HG03432 (cell line): ENCODE results near the gene CHD5.

Experiments
- ATAC-seq: cut with Tn5 transposase; IDR thresholded peaks from one replicate; pipeline ENCODE4 v1.9.1; 2021; ENCODE audit warnings: mild to moderate bottlenecking, moderate library complexity; ENCODE audit not compliant: unreplicated experiment

Gene CHD5

DNA sequence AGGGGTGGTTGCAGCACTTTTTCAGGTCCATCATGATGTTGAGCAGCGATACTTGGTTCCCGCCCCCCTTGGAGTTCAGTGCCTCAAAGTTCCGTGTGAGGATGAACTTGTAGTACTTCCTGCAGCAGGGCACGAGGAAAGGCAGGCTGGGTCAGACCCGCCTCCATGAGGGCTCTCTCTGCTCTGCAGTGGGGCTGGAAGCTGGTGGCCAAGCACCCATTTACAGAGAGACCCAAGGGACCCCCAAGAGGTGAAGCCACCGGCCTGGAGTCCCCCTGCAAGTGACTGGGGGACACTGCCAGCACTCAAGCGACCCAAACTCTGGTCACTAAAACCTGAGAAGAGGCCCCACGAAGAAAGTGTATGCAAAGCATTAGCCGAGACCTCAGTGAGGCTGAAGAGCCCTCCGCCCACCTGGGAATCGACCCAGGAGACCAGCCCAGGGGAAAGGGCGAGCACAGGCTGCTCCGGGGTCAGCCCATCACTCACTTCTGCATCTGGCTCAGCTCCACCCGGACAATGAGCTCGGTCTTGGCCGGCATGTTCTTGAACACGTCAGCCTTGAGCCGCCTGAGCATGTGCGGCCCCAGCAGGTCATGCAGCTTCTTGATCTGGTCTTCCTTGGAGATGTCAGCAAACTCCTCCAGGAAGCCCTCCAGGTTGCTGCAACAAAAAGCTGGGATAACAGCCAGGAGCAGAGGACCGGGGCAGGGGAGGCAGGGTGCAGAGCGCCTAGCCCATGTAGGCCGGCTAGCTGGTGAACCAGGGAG is 45.2 kb downstream of the CHD5 start:
- ATAC-seq: no peak

DNA sequence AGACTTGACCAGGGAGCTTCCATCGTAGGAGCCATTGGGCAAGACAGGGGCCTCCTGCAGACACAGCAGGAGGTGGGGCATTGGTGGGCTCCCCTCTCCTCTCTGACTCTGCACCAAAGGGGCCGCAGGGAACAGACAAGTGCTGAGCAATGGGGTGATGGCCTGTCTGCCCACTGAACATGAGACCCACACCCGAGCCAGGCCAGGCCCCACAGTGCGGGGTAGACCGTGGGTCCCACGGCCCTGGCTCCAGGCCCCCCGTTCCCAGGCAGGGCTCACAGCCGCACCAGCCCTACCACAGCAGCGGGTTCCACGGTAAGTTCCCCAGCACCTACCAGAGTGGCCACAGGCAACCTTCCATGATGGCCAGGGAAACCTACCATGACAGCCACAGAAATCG is 45.9 kb downstream of the CHD5 start:
- no peak for ATAC-seq

DNA sequence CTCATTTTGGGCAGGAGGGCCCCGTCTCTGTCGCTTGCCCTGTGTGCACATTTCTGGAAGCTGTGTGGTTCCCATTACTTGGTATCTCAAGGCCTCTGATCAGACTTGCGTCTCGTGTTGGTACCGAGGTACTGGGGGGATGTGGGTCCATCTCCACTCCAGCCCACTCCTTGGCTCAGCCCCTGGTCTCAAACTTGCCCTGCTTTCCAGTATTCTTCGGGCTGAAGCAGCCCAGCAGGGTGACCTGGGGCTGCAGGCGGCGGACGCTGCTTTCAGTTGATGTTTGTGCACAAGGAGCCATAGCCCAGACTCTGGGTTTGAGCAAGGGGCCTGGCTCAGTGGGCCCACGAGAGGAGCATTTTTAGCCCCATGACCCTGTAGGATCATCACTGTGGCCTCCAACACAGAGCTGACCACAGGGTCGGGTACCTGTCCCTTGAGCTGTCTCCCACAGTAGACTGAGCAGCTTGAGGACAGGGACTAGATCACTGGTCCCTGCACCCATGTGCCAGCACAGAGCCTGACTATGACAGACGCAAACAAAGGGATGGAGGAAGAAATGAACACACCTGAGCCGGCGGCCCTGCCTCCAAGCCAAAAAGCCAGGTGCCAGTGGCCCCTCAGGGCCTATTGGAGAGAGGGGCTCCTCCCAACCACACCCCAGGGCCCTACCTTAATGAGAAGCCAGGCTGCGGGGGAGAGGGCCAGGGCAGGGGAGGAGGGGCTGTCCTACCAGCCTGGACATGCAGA is 46.8 kb downstream of the CHD5 start:
- ATAC-seq: no peak

DNA sequence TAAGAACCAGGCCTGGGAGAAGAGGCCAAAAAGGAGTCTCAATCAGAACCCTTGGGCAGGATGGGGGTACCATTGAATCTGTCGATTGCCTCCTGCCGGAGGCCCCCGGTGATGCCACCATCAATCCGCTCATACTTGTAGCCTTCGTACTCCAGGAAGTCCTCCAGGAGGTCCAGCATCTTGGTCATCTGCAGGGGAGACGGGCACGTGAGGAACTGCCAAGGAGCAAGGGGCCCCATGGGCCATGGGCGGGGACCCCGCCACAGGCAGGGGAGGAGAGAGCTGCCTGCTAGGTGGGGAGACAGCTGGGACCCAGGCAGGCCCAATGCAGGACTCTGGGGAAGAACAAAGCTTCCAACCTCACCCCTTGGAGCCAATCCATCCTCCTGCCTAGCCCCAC is 48.6 kb downstream of the CHD5 start:
- no peak for ATAC-seq

DNA sequence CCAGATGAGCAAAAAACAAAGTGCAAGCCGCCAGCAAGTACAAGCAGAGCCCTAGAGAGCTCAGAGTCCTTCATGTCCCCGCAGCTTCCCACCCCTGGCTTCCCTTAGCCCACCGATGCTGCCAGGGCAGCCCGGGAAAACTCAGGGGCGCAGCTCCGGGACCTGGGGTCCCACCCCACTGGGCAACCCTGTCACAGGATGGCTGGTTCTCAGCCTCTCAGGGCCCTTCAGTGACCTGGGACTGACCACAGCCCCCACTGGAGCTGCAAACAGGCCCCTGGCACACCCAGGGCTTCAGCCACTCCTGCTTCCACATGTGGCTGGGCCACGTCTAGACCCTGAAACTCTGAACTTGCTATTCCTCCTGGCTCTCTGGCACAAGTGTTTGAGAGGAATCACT is 49.5 kb downstream of the CHD5 start:
- ATAC-seq: no peak

DNA sequence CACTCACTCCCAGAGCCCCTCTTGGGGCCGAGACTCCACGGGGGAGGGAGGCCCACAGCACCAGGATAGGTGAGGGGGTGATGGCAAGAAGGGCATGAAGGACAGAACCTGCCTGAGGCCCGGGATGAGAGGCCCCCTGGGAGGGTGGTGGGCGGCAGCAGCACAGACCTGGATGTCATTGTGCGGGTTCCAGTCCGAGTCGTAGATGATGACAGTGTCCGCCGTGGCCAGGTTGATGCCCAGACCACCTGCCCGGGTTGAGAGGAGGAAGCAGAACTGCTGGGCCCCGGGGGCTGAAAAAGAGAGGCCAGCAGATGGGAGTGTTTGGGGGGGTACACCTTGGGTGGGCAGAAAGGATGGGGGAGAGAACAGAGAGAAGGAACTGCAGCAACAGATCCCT is 50.1 kb downstream of the CHD5 start:
- no peak for ATAC-seq

DNA sequence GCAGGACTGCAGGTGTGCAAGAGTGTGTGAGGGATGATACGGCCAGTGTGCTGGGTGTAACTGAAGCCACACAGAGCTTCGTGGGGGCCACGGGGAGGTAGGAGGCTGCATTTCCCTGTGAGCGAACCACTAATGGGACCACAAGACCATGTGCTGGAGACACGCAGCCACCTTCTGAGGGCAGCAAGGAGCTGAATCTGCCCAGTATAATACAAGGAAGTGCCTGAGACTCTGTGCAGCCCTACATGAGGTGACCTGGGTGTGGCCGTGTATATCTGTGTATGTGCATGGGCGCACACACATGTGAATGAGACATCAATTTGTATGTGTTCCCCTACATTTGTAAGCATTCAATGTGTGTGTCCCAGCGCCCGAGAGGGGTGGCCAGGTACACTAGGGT is 50.8 kb downstream of the CHD5 start:
- ATAC-seq: no peak

DNA sequence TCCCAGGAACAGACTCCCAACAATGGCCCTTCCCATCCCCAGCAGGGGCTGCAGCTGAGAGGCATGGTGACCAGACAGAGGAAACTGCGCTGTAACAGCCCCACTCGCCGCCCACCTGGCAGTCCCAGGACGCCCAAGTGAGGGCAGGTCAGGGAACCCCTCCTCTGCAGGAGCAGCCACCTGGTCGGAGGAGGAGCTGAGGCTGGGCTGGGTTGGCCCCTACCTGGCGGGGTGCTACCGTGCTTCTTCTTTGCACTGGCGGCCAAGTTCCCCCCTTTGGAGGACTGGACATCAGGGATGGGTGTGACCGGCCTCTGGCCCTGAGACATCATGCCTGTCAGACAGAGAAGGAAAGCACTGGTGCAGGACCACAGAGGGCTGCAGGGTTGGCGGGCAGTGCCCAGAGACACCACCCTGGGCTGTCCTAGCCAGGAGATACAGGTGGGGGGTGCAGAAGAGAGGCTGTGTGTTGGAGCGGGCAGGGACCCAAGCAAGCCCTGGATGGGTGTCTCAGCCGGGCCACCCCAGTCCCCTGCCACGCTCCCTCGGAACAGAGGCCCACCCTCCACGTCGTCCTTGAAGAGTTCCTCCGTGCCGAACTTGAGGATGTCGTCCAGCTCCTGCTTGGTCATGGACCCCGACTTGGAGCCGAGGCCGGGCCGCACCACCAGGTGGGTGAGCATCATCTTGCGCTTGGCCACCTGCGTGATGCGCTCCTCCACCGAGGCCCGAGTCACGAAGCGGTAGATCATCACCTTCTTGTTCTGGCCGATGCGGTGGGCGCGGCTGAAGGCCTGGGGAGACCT is 51.6 kb downstream of the CHD5 start:
- no peak for ATAC-seq

DNA sequence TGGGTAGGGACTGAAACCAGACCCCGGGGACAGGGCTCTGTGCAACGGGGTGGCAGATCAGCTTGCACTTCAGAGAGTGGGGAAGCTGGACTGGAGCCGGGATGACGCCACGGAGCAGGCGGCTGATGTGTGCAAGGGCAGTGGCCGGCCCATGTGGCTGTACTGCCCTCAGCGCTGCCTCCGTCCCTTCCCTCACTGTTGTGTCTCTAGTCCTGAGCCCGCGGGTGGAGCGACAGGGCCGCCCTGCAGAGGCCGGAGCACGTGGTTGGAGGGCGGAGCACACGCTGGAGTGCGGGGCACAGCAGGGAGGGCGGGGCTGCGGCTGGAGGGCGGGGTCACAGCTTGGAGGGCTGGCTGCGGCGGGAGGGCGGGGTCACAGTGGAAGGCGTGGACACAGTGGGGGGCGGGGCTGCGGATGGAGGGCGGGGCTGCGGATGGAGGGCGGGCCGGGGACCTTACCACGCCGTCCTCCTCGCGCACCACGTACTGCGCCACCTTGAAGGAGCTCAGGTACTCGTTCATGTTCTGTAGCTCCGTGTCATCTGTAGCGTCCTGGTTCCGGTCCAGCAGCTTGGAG is 52.4 kb downstream of the CHD5 start:
- no peak for ATAC-seq

DNA sequence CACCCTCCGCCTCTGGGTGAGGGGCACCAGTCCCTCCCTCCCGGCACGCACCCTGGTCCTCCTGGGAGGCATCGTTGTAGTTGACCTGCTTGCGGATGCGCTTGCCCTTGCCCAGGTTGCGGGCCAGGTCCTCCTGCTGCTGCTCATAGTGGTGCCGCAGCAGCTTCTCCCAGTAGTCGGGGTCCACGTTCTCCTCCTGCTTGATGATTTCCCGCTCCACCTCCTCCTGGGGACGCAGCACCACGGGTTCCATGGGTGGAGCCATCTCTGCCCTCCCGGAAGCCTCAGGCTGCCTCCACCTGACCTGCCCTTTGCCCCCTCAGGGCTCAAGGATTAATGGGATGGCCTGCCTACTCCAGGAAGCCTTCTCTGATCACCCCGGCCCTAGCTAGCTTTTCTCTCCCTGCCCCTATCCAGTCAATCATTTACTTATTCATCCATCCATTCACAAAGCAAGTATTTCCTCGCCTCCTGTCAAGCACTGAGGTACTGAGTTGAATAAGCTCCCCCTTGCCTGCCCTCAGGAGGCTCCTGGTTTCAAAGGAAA is 53.5 kb downstream of the CHD5 start:
- ATAC-seq: no peak

DNA sequence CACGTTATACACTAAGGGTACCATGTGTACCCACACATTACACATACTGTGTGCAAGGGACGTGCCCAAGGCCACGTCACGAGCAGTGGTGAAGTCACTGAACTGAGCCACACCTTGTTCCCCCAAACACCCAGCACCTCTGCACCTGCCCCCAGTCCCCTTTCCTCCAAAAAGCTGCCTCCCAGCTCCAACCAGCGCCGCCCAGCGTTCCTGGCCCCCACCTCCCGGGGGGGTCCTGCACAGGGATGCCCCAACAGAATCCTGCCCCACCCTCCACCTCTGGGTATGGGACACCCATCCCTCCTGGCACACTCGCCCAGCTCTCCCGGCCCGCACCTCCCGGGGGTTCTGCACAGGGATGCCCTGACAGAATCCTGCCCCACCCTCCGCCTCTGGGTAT is 54.1 kb downstream of the CHD5 start:
- no peak for ATAC-seq

DNA sequence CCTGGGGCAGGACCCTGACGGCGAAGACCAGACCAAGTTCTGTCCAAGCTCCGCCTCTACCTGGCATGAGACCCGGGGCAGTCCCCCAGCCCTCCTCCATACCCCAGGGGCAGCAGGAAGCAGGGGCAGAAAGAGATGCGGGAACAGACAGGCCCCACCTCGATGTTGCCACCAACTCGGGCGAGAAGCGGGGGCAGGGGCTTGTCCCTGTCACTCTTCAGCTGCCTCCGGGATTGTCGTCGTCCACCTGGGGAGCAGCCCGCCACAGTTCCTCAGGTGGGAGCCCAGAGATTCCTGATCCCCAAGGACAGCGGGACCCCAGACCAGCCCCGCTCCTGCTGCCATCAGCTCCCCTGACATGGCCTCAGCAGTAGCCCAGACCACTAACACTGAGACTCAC is 54.8 kb downstream of the CHD5 start:
- ATAC-seq: no peak

DNA sequence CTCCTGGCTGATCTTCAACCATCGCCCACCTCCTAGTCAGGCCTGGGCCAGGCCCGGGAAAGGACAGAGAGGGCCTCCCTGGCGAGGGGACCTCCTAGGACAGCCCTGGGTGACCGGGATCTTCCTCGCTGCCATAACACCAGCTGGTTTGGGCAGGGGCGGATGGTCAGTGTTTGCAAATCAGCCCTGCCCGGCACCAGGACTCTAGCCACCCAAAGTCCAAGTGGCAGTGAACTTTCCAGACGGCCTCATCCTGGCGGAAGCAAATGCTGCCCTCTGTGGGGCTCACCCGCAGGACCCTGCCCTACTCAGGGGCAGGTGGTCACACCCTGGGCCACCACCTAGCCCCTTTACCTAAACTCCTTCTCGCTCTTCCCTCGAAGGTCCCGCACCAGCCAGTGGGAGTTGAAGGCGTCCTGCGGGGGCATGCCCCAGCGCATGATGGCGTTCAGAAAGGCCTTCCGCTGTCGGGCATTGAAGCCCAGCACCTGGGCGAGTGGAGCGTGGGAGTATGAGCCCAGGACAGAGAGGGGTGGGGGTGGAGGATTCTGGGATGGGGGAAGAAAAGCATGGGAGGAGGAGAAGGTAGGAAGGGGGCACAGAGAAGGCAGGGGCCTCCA is 55.3 kb downstream of the CHD5 start:
- no peak for ATAC-seq

DNA sequence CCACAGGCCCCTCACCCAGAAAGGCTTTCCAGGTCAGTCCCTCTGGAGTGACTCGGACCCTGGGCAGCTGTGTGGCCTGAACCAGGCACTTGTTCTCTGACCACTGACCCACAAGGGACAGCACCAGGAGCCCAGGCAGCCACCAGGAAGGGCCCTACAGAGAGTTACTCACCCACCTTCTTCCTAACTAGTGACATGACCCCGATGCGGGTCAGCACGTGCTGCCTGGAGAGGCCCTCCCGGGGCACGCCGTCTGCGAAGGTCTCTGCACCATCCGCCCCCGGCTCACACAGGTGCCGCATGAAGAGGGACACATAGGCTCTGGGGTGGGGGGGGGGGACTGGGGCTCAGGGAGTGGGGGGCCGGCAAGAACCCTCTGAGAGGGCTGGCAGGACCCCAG is 55.8 kb downstream of the CHD5 start:
- ATAC-seq: no peak

DNA sequence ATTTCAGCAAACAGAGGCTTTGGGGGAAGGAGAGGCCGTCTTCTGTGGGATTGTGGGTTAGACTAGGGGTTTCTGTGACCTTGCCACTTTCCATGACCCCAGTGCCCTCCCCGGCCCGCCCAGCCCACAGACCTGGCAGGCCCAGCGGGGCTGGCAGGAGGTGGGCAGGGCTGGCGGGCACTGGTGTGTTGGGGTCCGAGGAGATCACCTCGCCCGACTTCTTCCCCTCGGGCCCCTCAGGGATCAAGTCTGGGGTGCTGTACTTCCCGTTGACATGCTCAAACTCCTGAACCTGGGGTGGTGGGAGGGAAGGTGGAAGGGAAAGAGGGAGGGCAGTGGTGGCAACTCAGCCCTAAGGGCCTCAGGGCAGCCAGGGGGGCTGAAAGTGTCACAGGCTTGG is 56.3 kb downstream of the CHD5 start:
- ATAC-seq: no peak

DNA sequence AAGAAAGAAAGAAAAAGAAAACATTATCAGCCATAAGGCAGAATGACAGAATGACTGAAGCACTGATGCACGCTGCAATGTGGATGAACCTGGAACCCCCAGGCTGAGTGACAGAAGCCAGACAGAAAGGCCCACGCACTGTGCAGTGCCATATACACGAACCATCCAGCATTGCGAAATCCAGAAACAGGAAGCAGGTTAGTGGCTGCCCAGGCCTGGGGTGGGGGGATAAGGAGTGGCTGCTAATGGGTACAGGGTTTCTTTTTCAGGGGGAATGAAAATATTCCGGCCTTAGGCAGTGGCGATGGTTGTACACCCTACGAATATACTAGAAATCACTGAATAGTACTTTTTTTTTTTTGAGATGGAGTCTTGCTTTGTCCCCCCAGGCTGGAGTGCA is 57.0 kb downstream of the CHD5 start:
- ATAC-seq: no peak

DNA sequence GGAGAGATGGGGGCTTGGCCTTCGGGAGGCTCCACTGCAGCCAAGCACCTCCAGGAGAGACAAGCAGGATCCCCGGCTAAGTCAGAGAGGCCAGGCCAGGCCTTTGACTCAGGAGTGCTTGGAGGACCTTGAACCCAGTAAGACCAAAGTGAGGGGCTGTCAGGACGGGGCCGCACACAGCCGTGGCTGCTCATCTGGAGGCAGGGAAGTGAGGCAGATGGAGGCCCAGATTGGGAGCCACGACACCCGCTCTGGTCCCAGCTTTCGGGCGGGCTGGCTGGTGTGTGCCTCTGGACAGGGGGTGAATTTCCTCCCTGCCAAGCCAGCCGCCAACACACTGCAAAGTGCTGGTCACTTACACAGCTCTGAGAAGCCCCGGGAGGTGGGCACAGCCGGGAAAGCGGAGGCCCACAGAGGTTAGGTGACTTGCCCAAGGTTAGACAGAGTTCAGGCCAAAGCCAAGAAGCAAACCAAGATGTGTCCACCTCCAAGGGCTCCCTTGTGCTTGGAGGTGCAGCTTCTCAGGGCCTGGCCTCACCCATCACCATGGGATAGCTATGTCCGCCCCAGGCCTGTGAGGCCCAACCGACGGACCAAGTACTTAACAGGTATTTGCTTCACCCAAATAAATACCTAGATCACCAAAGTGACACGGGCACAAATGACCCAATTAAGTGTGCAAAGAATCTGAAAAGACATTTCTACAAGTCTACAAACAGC is 58.3 kb downstream of the CHD5 start:
- no peak for ATAC-seq

DNA sequence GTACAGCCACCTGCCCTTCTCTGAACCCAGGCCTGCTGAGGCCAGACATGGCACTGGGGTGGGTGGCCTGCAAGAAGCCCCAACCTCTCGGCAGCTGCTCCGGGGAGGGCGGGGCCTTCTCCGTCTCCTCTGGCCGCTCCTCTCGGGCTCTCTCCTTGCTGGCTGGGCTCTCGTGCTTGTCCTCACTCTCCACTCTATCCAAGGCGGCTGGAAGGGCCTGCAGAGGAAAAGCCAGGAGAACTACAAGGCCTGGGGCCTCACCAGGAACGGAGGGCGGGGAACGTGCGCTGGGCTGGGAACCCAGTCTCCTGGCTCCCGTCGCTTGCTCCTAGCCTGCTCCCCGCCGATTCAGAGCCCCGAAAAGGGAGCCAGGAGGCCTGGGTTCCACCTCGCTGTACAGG is 59.1 kb downstream of the CHD5 start:
- ATAC-seq: no peak

DNA sequence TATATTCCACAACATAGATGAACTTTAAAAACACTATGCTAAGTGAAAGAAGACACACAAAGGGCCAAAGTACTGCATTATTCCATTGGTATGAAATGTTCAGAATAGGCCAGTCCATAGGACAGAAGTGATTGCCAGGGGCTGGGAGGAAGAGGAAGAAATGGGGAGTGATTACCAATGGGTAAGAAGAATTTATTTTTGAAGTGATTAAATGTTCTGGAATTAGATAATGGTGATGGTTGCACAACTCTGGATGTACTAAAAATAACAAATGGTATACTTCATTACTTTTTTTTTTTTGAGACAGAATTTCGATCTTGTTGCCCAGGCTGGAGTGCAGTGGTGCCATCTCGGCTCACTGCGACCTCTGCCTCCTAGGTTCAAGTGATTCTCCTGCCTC is 61.7 kb downstream of the CHD5 start:
- ATAC-seq: no peak

DNA sequence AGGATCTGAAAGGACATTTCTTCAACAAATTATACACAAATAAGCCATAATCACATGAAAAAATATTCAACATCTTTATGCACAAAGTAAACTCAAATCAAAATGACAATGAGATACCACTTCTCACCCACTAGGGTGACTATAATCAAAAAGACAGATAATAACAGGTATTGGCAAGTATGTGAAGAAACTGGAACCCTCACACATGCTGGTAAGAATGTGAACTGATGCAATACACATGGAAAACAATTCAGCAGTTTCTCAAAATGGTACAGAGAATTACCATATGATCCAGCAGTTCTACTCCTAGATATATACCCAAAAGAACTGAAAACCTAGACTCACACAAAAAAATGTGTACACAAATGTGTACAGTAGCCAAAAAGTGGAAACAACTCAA is 62.5 kb downstream of the CHD5 start:
- no peak for ATAC-seq
